Kidney (tissue), 14 donors: Measurements from ENCODE around the gene ASIC3. TPM values are rescaled to one million over a fixed set of nuclear protein-coding genes. Genes with fewer than 3 reads are reported as not detected.
A peak's percentile ranks its signal among the peaks of the same experiment; 100 is the strongest.

Experiments used
- DNase-seq, 5 donors: peaks; one replicate each; pipeline ENCODE4 v3.0.0-alpha.2; 2013 to 2020
- FAIRE-seq: peaks from 2 replicates; lab custom pipeline; 2012; peaks lifted over from hg19 to GRCh38; lab: Jason Lieb, UNC
- H3K27ac ChIP-seq, 2 donors: one replicate each; pipeline ENCODE4 v1.7.0; 2013; ENCODE audit warnings: low read depth in 2 of 2, low read length in 2 of 2, inconsistent platforms in 1 of 2
- H3K27me3 ChIP-seq: one replicate; pipeline ENCODE4 v1.7.1; 2013; ENCODE audit warnings: low read length, inconsistent platforms; ENCODE audit not compliant: control insufficient read depth, insufficient read depth
- H3K36me3 ChIP-seq, 3 donors: one replicate each; pipeline versions ENCODE4 v1.7.0 to v1.7.1; 2013; ENCODE audit warnings: low read length in 3 of 3, control low read depth in 1 of 3, inconsistent platforms in 1 of 3; ENCODE audit not compliant: insufficient read depth in 3 of 3, control insufficient read depth in 2 of 3
- H3K4me1 ChIP-seq, 3 donors: one replicate each; pipeline versions ENCODE4 v1.7.0 to v1.7.1; 2013; ENCODE audit warnings: low read length in 3 of 3, inconsistent platforms in 1 of 3, low read depth in 1 of 3; ENCODE audit not compliant: control insufficient read depth in 2 of 3, insufficient read depth in 2 of 3
- H3K4me3 ChIP-seq, 3 donors: one replicate each; pipeline versions ENCODE4 v1.7.0 to v1.8.1; 2013; ENCODE audit warnings: low read length in 3 of 3, control low read depth in 1 of 3, inconsistent platforms in 1 of 3
- H3K9ac ChIP-seq, 3 donors: one replicate each; pipeline versions ENCODE4 v1.7.0 to v1.7.1; 2013; ENCODE audit warnings: low read length in 3 of 3, control low read depth in 1 of 3, inconsistent platforms in 1 of 3
- H3K9me3 ChIP-seq, 3 donors: one replicate each; pipeline versions ENCODE4 v1.7.0 to v1.7.1; 2013; ENCODE audit warnings: low read length in 3 of 3, control low read depth in 1 of 3, inconsistent platforms in 1 of 3; ENCODE audit not compliant: control insufficient read depth in 2 of 3, insufficient read depth in 1 of 3
- CTCF ChIP-seq: IDR thresholded peaks from 3 replicates; pipeline ENCODE4 v1.5.1; 2012; ENCODE audit warnings: mild to moderate bottlenecking, moderate library complexity, borderline replicate concordance; ENCODE audit not compliant: insufficient read depth; ENCODE audit errors: extremely low read depth
- intact Hi-C: fragments of 100-400 bp; cut with DNase I; formaldehyde crosslinking; loops from one replicate; pipeline ENCODE4 v1.11.1; 2022
- polyA plus RNA-seq: library from polyadenylated mRNA; stranded (reverse); fragments of 350-450 nt; fragmentation: Illumina TruSeq; extraction: RNeasy Lipid Tissue Mini Kit (QIAGEN cat#74804); gene quantifications from one replicate; pipeline ENCODE4 v1.2.3, GENCODE V29; 2014; ENCODE audit warnings: low read depth, low replicate concordance; ENCODE audit not compliant: insufficient read depth
- total RNA-seq: library from RNA; stranded (reverse); fragmentation: NEBNext Ultra II Directional; extraction: Animal tissue kit (Norgen Biotek cat#: 25700); gene quantifications from one replicate; pipeline ENCODE4 v1.2.1, GENCODE V29; 2021
- donor health status: control.
- donor health status: control.
- donor health status: control.
- donor health status: control.
- donor health status: control.
- donor health status: DM: yes; HTN: yes; CAD: no.
- donor health status: Normal renal cell carcinoma (clear cell type).

The ASIC3 gene
- total and polyA plus RNA-seq, 2 donors from 2014 or later, result 1.9 to 3.1 TPM

- Histone ChIP-seq H3K27me3 (peaks cover 7% of the 10 kb centered on the region), H3K9me3 (no peaks in the 10 kb centered on the region), H3K9ac (no peak overlapping the region), H3K36me3 (no peaks in the 10 kb centered on the region), H3K4me3 (no peak overlapping the region), H3K27ac (no peak overlapping the region), H3K4me1 (peaks cover 0 to 26% (median 0%) of the 10 kb centered on the region in 3 donors)
- TF ChIP-seq CTCF, result no peak
- DNase-seq, result no peak
- intact Hi-C loops, result no loop called here
- FAIRE-seq, result no peak
These were observed 30.9 kb upstream of the ASIC3 start for GRCh38 chr7:151017370-151017952.

- intact Hi-C loops, result no loop called here
- Histone ChIP-seq H3K27me3 (peaks cover 7% of the 10 kb centered on the region), H3K36me3 (no peaks in the 10 kb centered on the region), H3K9me3 (no peaks in the 10 kb centered on the region), H3K4me1 (peaks cover 0 to 23% (median 0%) of the 10 kb centered on the region in 3 donors), H3K9ac (no peak overlapping the region), H3K4me3 (no peak overlapping the region), H3K27ac (no peak overlapping the region)
- FAIRE-seq (no peak), DNase-seq (peak in 4 of 5 donors; percentile 85 to 92 (median 88))
- TF ChIP-seq CTCF, result peak; percentile 73
These were observed 30.3 kb upstream of the ASIC3 start for GRCh38 chr7:151017953-151018420.

GRCh38 chr7:151018421-151019129, 29.8 kb upstream of the ASIC3 start:
- Histone ChIP-seq H3K9ac (no peak overlapping the region), H3K27ac (no peak overlapping the region), H3K4me3 (no peak overlapping the region), H3K36me3 (no peaks in the 10 kb centered on the region), H3K9me3 (no peaks in the 10 kb centered on the region), H3K4me1 (peaks cover 0 to 21% (median 0%) of the 10 kb centered on the region in 3 donors), H3K27me3 (peaks cover 7% of the 10 kb centered on the region)
- DNase-seq, result peak in 4 of 5 donors; percentile 62 to 80 (median 69)
- intact Hi-C loops, result no loop called here
- FAIRE-seq, result no peak
- no peak for TF ChIP-seq CTCF
